Subcutaneous abdominal adipose tissue (tissue), 5 donors: ENCODE measurements around the gene PREX1.

ENCODE experiments used
- H3K27ac ChIP-seq: one replicate; pipeline ENCODE4 v1.7.0; 2013; ENCODE audit warnings: low read depth, mild to moderate bottlenecking, inconsistent platforms, low read length, moderate library complexity
- H3K27me3 ChIP-seq, 5 donors: one replicate each; pipeline ENCODE4 v1.7.0; 2013; ENCODE audit warnings: low read length in 5 of 5, inconsistent platforms in 1 of 5; ENCODE audit not compliant: control insufficient read depth in 5 of 5, insufficient read depth in 4 of 5
- H3K36me3 ChIP-seq, 5 donors: one replicate each; pipeline ENCODE4 v1.7.0; 2013; ENCODE audit warnings: low read length in 5 of 5; ENCODE audit not compliant: control insufficient read depth in 5 of 5, insufficient read depth in 5 of 5
- H3K4me1 ChIP-seq, 5 donors: one replicate each; pipeline ENCODE4 v1.7.0; 2013; ENCODE audit warnings: low read length in 5 of 5, mild to moderate bottlenecking in 3 of 5, moderate library complexity in 1 of 5; ENCODE audit not compliant: control insufficient read depth in 5 of 5, insufficient read depth in 5 of 5
- H3K4me3 ChIP-seq, 5 donors: one replicate each; pipeline ENCODE4 v1.7.0; 2013; ENCODE audit warnings: low read length in 5 of 5, low read depth in 1 of 5
- H3K9ac ChIP-seq, 5 donors: one replicate each; pipeline ENCODE4 v1.7.0; 2013; ENCODE audit warnings: low read length in 5 of 5, mild to moderate bottlenecking in 4 of 5, moderate library complexity in 3 of 5
- H3K9me3 ChIP-seq, 5 donors: one replicate each; pipeline ENCODE4 v1.7.0; 2013; ENCODE audit warnings: low read length in 5 of 5; ENCODE audit not compliant: control insufficient read depth in 5 of 5
- donor health status: healthy.
- donor health status: healthy.
- donor health status: healthy.
- donor health status: healthy.
- donor health status: healthy.

PREX1 gene

DNA sequence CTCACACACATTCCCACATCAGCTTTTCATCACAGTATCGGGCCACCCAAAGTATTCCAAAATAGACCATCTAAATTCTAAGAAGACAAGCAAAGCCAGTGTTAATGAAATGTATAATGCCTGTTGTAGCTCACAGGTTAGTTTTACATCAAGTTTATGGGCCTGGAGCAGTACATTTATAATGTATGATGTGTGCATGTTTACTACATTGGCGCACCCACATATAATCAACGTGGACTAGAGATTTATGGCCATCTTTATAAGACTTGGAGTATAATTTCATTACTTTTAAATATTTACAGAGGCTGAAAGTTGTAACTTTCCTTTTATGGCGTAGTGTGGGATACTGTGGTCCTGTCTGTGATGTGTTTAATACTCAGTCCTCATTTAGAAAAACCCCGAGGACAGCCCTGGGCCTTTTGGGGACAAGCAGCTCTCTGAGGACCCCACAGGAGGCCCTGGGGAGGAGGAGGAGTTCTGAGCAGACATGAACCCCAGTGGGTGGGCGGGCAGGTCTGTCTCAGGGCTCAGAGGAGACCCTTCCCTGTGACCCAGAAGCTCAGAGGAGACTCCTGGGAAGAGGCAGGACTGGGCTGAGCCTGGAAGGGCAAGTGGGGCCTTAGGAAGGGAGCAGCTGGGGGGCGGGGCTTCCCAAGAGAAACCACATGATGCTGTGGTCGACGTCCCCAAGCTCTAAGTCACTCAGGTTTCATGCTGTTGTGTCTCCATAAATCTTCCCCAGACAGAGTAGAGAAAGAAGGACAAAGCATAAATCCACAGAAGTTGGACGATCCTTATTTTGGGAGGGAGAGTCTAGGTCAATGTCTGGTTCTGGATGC lies 232.1 kb downstream of the PREX1 start:
- Histone ChIP-seq H3K4me1 (no peaks in the 10 kb centered on the region), H3K36me3 (no peaks in the 10 kb centered on the region), H3K27me3 (peaks cover 0 to 5% (median 5%) of the 10 kb centered on the region in 5 donors), H3K4me3 (no peak overlapping the region), H3K27ac (no peak overlapping the region), H3K9ac (no peak overlapping the region), H3K9me3 (peaks cover 0 to 6% (median 6%) of the 10 kb centered on the region in 5 donors)

DNA sequence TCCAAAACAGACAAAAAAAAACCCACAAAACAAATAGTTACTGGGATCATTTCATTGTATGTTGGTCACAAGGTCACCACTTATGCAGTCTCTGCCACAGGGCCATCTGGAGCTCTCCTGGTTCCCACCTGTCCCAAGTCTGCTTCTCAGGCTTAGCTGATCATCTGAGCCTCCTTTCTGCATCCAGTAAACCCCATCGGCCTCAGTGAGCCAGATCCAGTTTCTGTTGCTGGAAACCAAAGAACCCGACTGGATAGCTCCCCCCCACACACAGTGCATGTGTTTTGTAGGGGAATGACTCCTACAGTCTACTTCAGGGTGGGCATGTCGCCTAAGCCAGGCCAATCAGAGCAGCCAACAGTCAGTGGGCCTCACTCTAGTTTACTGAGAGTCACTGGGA lies 233.3 kb downstream of the PREX1 start:
- Histone ChIP-seq H3K9me3 (peaks cover 0 to 6% (median 6%) of the 10 kb centered on the region in 5 donors), H3K27ac (no peak overlapping the region), H3K4me3 (no peak overlapping the region), H3K36me3 (no peaks in the 10 kb centered on the region), H3K9ac (no peak overlapping the region), H3K27me3 (peaks cover 0 to 5% (median 2%) of the 10 kb centered on the region in 5 donors), H3K4me1 (no peaks in the 10 kb centered on the region)

DNA sequence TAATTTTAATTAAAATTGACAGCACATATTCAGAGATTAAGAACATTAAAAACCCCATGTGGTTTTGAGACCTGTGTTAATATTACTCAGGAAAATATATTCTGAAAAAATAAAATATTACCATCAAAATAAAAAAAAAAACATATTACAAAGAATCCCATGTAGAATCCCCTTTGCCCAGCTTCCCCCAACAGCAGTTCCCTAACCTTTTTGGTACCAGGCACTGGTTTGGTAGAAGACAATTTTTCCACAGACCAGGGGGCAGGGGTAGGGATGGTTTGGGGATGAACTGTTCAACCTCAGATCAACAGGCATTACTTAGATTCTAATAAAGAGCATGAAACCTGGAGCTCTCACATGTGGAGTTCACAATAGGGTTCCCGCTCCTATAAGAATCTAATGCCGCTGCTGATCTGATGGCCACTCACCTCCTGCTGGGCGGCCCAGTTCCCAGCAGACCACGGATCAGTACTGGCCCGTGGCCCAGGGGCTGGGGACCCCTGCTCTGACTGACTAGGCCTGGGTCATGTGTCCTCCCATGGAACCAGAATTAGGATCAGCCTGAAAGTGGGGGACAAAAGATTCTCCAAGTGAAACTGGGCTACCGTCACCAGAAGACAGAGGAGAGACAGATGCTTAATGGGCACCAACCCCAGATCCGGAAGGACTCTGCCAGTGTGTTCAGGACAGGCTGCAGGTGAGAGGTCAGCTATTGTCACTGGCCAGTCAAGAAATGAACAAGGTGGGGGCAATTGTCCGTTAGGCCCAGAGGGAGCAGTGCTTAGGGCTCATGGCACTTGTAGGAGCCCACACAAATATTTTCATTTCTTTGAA lies 235.5 kb downstream of the PREX1 start:
- Histone ChIP-seq H3K4me1 (no peaks in the 10 kb centered on the region), H3K27me3 (no peaks in the 10 kb centered on the region), H3K27ac (no peak overlapping the region), H3K9me3 (peaks cover 0 to 6% (median 6%) of the 10 kb centered on the region in 5 donors), H3K36me3 (no peaks in the 10 kb centered on the region), H3K4me3 (no peak overlapping the region), H3K9ac (no peak overlapping the region)

DNA sequence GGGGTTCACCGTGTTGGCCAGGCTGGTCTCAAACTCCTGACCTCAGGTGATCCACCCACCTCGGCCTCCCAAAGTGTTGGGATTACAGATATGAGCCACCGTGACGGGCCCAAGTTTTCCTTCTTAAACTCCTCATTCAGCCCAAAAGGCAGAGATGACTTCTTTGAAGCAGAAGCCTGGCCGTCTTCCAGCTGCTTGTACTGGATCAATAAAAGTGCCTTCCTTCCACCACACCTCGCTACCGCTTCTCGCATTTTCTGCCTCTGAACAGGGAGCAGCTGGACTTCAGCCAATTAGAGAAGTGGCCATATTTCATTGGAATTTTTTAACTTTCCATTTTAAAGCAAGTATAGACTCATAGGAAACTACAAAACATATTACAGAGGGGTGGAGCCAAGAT lies 241.1 kb downstream of the PREX1 start:
- no peak overlapping the region for H3K27ac ChIP-seq
- H3K9ac ChIP-seq = no peak overlapping the region
- H3K4me1 ChIP-seq = no peaks in the 10 kb centered on the region
- no peaks in the 10 kb centered on the region for H3K9me3 ChIP-seq
- no peak overlapping the region for H3K4me3 ChIP-seq
- peaks cover 7 to 30% (median 13%) of the 10 kb centered on the region in 5 donors for H3K27me3 ChIP-seq
- H3K36me3 ChIP-seq = no peaks in the 10 kb centered on the region

DNA sequence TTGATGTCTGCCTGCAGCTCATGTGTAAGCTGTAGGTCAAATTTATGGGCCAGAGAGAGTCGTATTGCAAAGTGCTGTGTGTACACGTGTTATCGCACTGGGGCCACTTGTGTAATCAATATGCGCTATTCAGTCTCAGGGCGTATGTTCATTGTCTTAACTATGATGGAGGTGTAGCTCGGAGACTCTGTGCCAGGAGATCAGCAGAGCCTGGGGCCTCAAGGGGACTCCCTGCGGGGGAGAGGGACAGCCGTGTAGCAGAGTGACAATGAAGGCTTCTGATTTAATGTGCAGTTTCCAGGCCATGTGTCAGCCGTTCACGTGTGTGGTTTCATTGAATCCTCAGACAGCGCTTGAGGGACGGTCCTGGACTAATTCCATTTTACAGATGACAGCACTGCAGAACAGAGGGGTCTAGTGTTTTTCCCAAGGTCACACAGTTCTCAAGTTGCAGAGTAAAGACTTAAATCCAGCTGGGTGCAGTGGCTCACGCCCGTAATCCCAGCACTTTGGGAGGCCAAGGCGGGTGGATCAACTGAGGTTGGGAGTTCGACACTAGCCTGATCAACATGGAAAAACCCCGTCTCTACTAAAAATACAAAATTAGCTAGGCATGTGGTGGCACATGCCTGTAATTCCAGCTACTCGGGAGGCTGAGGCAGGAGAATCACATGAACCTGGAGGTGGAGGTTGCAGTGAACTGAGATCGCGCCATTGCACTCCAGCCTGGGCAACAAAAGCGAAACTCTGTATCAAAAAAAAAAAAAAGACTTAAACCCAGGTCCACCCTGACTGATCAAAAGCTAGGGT lies 242.5 kb downstream of the PREX1 start:
- Histone ChIP-seq H3K27ac (no peak overlapping the region), H3K36me3 (no peaks in the 10 kb centered on the region), H3K4me1 (no peaks in the 10 kb centered on the region), H3K4me3 (no peak overlapping the region), H3K9ac (no peak overlapping the region), H3K27me3 (peaks cover 10 to 35% (median 14%) of the 10 kb centered on the region in 5 donors), H3K9me3 (no peaks in the 10 kb centered on the region)

DNA sequence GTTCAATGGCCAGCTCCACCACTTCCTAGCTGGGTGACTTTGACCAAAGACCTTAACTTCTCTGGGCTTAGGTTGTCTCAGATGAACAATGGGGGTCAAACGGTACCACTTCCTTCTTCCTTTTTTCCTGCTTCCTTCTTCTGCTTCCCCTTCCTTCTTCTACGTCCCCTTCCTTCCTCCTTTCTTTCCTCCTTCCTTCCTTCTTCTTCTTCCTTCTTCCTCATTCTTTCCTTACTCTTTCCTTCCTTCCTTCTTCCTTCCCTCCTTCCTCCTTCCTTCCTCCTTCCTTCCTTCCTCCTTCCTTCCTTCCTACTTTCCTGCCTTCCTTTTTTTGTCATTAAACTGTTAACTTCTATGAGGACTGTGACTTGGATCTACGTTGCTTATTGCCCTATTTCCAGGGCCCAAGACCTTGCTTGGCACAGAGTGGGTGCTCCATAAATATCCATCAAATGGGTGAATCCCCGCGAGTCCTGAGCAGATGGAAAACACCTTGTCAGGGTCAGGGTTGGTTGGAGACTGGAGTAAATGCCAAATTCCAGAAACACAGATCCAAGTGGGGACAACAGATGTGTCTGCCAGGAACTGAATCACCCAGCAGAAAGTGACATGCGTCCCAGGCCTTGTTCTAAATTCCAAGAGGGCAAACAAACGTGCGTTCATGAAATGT lies 243.3 kb downstream of the PREX1 start:
- Histone ChIP-seq H3K9me3 (no peaks in the 10 kb centered on the region), H3K4me3 (no peak overlapping the region), H3K27me3 (peaks cover 10 to 35% (median 14%) of the 10 kb centered on the region in 5 donors), H3K9ac (no peak overlapping the region), H3K27ac (no peak overlapping the region), H3K4me1 (no peaks in the 10 kb centered on the region), H3K36me3 (no peaks in the 10 kb centered on the region)

DNA sequence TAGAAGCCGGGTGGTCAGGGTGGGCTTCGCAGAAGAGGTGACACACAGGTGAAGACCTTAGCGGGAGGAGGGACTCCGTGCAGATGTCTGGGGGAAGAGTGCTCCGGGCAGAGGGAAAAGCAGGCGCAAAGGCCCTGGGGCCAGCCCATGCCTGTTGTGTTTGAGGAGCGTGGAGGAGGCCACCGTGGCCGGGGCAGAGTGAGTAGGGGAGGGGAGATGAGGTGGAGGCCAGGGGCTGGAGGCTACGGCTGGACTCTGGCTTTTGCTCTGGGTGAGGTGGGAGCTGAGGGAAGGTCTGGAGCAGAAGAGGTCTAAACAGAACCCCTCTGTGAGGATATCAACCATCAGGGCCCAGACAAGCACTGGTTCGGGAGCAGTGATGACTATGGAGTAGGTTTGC lies 244.0 kb downstream of the PREX1 start:
- Histone ChIP-seq H3K9ac (no peak overlapping the region), H3K27ac (no peak overlapping the region), H3K4me3 (no peak overlapping the region), H3K4me1 (no peaks in the 10 kb centered on the region), H3K9me3 (no peaks in the 10 kb centered on the region), H3K36me3 (no peaks in the 10 kb centered on the region), H3K27me3 (peaks cover 10 to 35% (median 15%) of the 10 kb centered on the region in 5 donors)

DNA sequence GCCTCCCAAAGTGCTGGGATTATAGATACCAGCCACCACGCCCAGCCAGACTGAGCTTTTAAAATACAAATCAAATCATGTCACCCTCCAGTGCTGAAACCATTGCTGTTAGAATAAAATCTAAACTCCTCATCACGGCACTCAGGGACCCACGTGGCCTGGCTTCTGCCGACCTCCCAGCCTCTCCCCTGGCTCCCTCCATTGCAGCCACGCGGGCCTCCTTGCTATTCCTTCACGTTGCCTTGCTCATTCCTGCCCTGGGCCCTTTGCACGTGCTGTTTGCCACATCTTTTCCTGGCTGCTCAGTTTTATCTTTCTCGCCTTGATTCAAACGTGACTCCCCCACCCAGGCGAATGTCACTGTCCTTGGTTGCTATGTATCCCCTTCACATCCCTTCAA lies 244.6 kb downstream of the PREX1 start:
- Histone ChIP-seq H3K9me3 (no peaks in the 10 kb centered on the region), H3K36me3 (no peaks in the 10 kb centered on the region), H3K27me3 (peaks cover 10 to 38% (median 20%) of the 10 kb centered on the region in 5 donors), H3K4me3 (no peak overlapping the region), H3K9ac (no peak overlapping the region), H3K27ac (no peak overlapping the region), H3K4me1 (no peaks in the 10 kb centered on the region)

DNA sequence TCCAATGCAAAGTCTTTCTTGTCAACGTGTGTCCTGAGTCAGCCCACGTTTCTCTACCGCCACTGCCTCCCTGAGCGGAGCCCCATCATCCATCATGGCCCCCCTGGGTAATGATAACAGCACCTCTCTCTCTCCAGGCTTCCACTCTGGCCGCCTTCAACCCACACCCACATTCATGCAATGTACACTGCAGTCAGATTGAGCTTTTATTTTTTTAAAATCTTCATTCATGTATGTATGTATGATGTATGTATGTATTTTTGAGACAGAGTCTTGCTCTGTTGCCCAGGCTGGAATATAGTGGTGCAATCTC lies 245.2 kb downstream of the PREX1 start:
- Histone ChIP-seq H3K27me3 (peaks cover 10 to 42% (median 24%) of the 10 kb centered on the region in 5 donors), H3K9ac (no peak overlapping the region), H3K4me3 (no peak overlapping the region), H3K9me3 (no peaks in the 10 kb centered on the region), H3K36me3 (no peaks in the 10 kb centered on the region), H3K27ac (no peak overlapping the region), H3K4me1 (no peaks in the 10 kb centered on the region)
